ENCODE measurements around the gene ITIH3.

The ITIH3 gene

DNA sequence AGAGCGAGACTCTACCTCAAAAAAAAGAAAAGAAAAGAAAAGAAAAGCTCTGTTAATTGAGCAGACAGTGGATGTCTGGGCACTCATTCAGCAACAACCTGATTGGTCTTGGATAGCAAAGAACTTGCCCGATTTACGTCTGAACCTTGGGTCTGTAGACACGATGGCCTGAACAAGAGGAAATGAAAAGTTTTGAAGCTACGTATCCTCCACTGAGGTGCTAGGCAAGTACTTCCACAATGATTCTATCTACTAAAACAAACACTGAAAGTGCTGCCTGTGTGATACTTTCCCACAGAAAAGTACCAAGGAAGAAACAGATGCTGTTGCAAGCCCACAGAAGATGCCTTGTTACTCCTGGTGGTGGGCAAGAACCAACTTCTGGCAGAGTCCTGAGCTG is 62.1 kb downstream of the ITIH3 start:
- no peak for TF ChIP-seq PAX5 (IDR thresholded peaks at IDR 0.05; ENCODE audit: insufficient read depth, low read length, severe bottlenecking)
- no peak for TF ChIP-seq POLR2A (IDR thresholded peaks at IDR 0.05; ENCODE audit: low read depth, low read length)
- TF ChIP-seq SPI1 (IDR thresholded peaks at IDR 0.05; ENCODE audit: low read depth, low read length) = no peak
- TF ChIP-seq POU2F2 (IDR thresholded peaks at IDR 0.05; ENCODE audit: low read depth, low read length) = no peak
- no peak for TF ChIP-seq TAF1 (IDR thresholded peaks at IDR 0.05; ENCODE audit: low read depth, low read length)
- TF ChIP-seq POLR2AphosphoS5 (IDR thresholded peaks at IDR 0.05; ENCODE audit: low read depth, low read length) = no peak
- FAIRE-seq = no peak
- no peak for DNase-seq (ENCODE audit: insufficient read length, low spot score)

DNA sequence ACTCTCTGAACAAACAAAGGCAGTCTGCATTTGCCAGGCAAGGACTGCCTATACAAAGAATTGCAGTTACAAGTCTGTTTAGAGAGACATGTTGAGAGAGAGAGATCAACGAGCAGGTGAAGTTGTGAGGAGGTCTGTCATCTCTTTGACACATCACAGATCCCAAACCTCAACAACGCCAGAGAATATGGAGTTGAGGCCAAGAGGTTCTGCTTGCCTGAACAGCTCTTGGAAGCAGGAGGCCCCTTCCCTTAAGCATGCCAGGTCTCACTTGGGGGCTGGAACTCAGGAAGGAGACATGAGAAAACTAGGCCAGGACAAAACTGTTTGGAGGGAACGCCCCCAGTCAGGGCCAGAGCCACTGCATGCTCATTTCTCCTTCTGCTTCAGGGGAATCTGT is 62.5 kb downstream of the ITIH3 start:
- FAIRE-seq = no peak
- TF ChIP-seq PAX5 (IDR thresholded peaks at IDR 0.05; ENCODE audit: insufficient read depth, low read length, severe bottlenecking) = no peak
- TF ChIP-seq POU2F2 (IDR thresholded peaks at IDR 0.05; ENCODE audit: low read depth, low read length) = no peak
- no peak for TF ChIP-seq POLR2A (IDR thresholded peaks at IDR 0.05; ENCODE audit: low read depth, low read length)
- no peak for TF ChIP-seq SPI1 (IDR thresholded peaks at IDR 0.05; ENCODE audit: low read depth, low read length)
- no peak for TF ChIP-seq POLR2AphosphoS5 (IDR thresholded peaks at IDR 0.05; ENCODE audit: low read depth, low read length)
- no peak for TF ChIP-seq TAF1 (IDR thresholded peaks at IDR 0.05; ENCODE audit: low read depth, low read length)
- no peak for DNase-seq (ENCODE audit: insufficient read length, low spot score)

DNA sequence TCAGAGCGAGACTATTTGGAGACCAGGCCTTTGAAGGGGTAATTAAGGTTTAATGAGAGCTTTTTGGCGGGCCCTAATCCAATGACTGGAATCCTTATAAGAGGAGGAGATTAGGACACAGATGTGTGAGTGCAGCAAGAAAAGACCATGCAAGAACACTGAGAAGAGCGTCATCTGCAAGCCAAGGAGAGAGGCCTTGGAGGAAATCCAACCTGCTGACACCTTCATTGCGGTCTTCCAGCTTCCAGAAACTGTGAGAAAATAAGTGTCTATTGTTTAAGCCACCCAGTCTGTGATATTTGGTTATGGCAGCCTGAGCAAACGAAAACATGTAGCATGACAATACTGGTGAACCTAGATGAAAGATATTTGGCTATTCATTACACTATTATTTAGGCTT is 63.3 kb downstream of the ITIH3 start:
- no peak for TF ChIP-seq TAF1 (IDR thresholded peaks at IDR 0.05; ENCODE audit: low read depth, low read length)
- no peak for TF ChIP-seq POLR2AphosphoS5 (IDR thresholded peaks at IDR 0.05; ENCODE audit: low read depth, low read length)
- TF ChIP-seq POU2F2 (IDR thresholded peaks at IDR 0.05; ENCODE audit: low read depth, low read length) = no peak
- no peak for TF ChIP-seq SPI1 (IDR thresholded peaks at IDR 0.05; ENCODE audit: low read depth, low read length)
- no peak for TF ChIP-seq POLR2A (IDR thresholded peaks at IDR 0.05; ENCODE audit: low read depth, low read length)
- TF ChIP-seq PAX5 (IDR thresholded peaks at IDR 0.05; ENCODE audit: insufficient read depth, low read length, severe bottlenecking) = no peak
- FAIRE-seq = no peak
- no peak for DNase-seq (ENCODE audit: insufficient read length, low spot score)

All from GM12891 (cell line).